NT2/D1 (cell line): ENCODE results near the gene EEF1AKMT4.

Source experiments
- SUZ12 ChIP-seq: IDR thresholded peaks from 2 replicates; pipeline ENCODE4 v1.6.1; 2011; ENCODE audit not compliant: insufficient read length, insufficient read depth; ENCODE audit errors: extremely low read depth
- YY1 ChIP-seq: IDR thresholded peaks from 2 replicates; pipeline ENCODE4 v1.6.1; 2011; ENCODE audit not compliant: insufficient read length, insufficient read depth
- ZNF274 ChIP-seq: IDR thresholded peaks from 2 replicates; pipeline ENCODE4 v1.6.1; 2011; ENCODE audit warnings: mild to moderate bottlenecking, low read depth, low read length

DNA sequence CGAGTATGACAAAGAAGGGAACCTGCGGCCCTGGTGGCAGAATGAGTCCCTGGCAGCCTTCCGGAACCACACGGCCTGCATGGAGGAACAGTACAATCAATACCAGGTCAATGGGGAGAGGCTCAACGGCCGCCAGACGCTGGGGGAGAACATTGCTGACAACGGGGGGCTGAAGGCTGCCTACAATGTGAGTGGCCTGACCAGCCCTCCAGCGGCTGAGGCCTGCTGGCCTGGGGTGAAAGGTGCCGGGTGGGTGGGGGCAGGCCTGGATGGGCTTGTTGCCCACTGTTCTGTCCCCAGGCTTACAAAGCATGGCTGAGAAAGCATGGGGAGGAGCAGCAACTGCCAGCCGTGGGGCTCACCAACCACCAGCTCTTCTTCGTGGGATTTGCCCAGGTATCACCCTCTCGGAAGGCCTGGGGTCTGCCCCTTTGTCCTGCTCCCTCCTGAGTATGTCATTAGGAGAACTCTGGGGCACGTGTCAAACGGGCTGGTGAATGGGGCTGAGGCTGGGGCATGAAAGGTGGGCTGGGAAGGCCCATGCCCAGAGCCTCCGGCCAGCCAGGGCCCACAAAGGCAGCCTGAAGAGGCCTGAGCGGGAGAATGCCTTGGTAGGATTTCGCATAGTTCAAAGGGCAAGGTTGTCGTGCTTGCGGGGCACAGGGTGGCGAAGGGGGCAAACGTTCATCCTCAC, 41.7 kb downstream of the EEF1AKMT4 start:
- TF ChIP-seq YY1 (no peak), ZNF274 (no peak), SUZ12 (no peak)
